ENCODE measurements around the gene MLN.

DNA sequence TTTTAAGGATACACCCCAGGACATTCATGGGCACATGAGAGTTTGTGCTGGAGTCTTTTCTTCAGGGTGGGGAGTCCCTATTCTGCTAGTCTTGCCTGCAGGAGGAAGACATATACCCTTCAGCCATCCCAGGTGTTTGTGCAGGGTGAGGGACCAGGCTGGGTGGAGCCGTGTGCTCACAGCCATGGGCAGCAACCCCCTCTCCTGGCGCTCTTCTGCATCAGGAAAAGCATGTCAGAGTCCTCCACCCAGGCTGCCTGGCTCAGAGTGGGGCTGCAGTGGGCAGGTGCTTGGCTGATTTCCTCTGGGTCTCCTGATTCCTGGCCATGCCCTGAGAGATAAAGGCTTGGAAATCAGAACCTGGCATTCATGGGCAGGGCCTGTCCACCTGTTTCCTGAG lies 22.7 kb upstream of the MLN start:
- no peak for TF ChIP-seq CSDC2 (CRISPR knock-in tag; IDR thresholded peaks at IDR 0.05)
- no peak for TF ChIP-seq TOX (CRISPR knock-in tag; IDR thresholded peaks at IDR 0.05; ENCODE audit: borderline replicate concordance)
